OCI-LY7 (cell line): ENCODE data around the gene P2RY14. TPM values are rescaled to one million over a fixed set of nuclear protein-coding genes. Genes with fewer than 3 reads are reported as not detected.

Experiments
- BruUV-seq: library from RNA; stranded (reverse); fragments of 400-500 nt; replicated peaks from 2 replicates; lab custom pipeline; 2021; lab: Mats Ljungman, UMichigan
- CTCF ChIA-PET: fragments of 300-600 bp; sonication (Branson Sonifier 250); formaldehyde crosslinking; loops from one replicate; lab custom pipeline; 2022; ENCODE audit warnings: antibody characterized with exemption; ENCODE audit not compliant: unreplicated experiment; lab: Charles Lee
- POLR2A ChIA-PET: fragments of 300-600 bp; sonication (Branson Sonifier 250); formaldehyde crosslinking; loops from one replicate; lab custom pipeline; 2022; ENCODE audit warnings: antibody characterized with exemption; lab: Charles Lee
- DNase-seq: peaks from one replicate; pipeline ENCODE4 v3.0.0-alpha.2; 2015; ENCODE audit warnings: low spot score
- H2AFZ ChIP-seq: fragments of 200-600 bp; sonication (generic), shearing (Covaris generic); 2 replicates; pipeline ENCODE4 v1.6.1; 2014; ENCODE audit warnings: mild to moderate bottlenecking, antibody characterized with exemption, low read length, moderate library complexity
- H3K27ac ChIP-seq: fragments of 200-600 bp; sonication (generic); 2 replicates; pipeline ENCODE4 v1.5.1; 2014; ENCODE audit warnings: mixed run types, low read depth, mild to moderate bottlenecking, moderate library complexity, low read length, inconsistent platforms; ENCODE audit not compliant: poor library complexity, severe bottlenecking
- H3K36me3 ChIP-seq: fragments of 200-600 bp; sonication (generic); 2 replicates; pipeline ENCODE4 v1.6.1; 2014; ENCODE audit warnings: mild to moderate bottlenecking, antibody characterized with exemption, low read length, moderate library complexity, mixed read lengths; ENCODE audit not compliant: insufficient read depth
- H3K4me1 ChIP-seq: fragments of 200-600 bp; sonication (generic); 2 replicates; pipeline ENCODE4 v1.5.1; 2014; ENCODE audit warnings: mild to moderate bottlenecking, low read length; ENCODE audit not compliant: insufficient read depth, poor library complexity, severe bottlenecking
- H3K4me2 ChIP-seq: fragments of 200-600 bp; sonication (generic); 2 replicates; pipeline ENCODE4 v1.6.1; 2014; ENCODE audit warnings: mild to moderate bottlenecking, low read length
- H3K4me3 ChIP-seq: fragments of 200-600 bp; sonication (generic); 2 replicates; pipeline ENCODE4 v1.5.1; 2014; ENCODE audit warnings: mild to moderate bottlenecking, low read depth, low read length; ENCODE audit not compliant: poor library complexity, severe bottlenecking
- H3K79me2 ChIP-seq: fragments of 200-600 bp; sonication (generic); 2 replicates; pipeline ENCODE4 v1.6.1; 2016; ENCODE audit warnings: low read depth, mild to moderate bottlenecking, low read length, moderate library complexity, mixed read lengths; ENCODE audit not compliant: insufficient read depth
- H3K9me2 ChIP-seq: fragments of 200-600 bp; sonication (generic); 2 replicates; pipeline ENCODE4 v1.6.1; 2016; ENCODE audit warnings: mild to moderate bottlenecking, low read length, mixed read lengths; ENCODE audit not compliant: insufficient read depth
- H3K9me3 ChIP-seq: fragments of 200-600 bp; sonication (generic); 2 replicates; pipeline ENCODE4 v1.6.1; 2014; ENCODE audit warnings: mild to moderate bottlenecking, mixed run types, low read length, mixed read lengths
- H4K20me1 ChIP-seq: fragments of 200-600 bp; sonication (generic); 2 replicates; pipeline ENCODE4 v1.6.1; 2014; ENCODE audit warnings: mild to moderate bottlenecking, antibody characterized with exemption, low read length, moderate library complexity, mixed read lengths; ENCODE audit not compliant: insufficient read depth
- EZH2phosphoT487 ChIP-seq: fragments of 200-600 bp; sonication (generic); IDR thresholded peaks from 2 replicates; pipeline ENCODE4 v1.6.1; 2018; ENCODE audit warnings: low read depth, borderline replicate concordance, mild to moderate bottlenecking, mixed run types, antibody characterized with exemption, low read length, moderate library complexity, mixed read lengths
- intact Hi-C: fragments of 100-400 bp; cut with micrococcal nuclease; formaldehyde crosslinking; loops from one replicate; pipeline ENCODE4 v1.10.0; 2022; ENCODE audit not compliant: unreplicated experiment
- total RNA-seq, 2 experiments: library from RNA; depleted of rRNA in 1 of 2; stranded (reverse); fragments of >200 nt in 1 of 2; shearing (Covaris generic) in 1 of 2; gene quantifications; 2 replicates each; pipeline ENCODE4 v1.2.3, GENCODE V29; 2014 to 2022
- TF ChIP-seq, protein P1 (sequence below): fragments of 200-600 bp; sonication (generic); conservative IDR thresholded peaks from 2 replicates; pipeline ENCODE4 v1.5.1; 2014; ENCODE audit warnings: mild to moderate bottlenecking, antibody characterized with exemption, low read length, moderate library complexity, mixed read lengths

The P2RY14 gene
- total RNA-seq, 2 experiments from 2014 or later: not detected

DNA sequence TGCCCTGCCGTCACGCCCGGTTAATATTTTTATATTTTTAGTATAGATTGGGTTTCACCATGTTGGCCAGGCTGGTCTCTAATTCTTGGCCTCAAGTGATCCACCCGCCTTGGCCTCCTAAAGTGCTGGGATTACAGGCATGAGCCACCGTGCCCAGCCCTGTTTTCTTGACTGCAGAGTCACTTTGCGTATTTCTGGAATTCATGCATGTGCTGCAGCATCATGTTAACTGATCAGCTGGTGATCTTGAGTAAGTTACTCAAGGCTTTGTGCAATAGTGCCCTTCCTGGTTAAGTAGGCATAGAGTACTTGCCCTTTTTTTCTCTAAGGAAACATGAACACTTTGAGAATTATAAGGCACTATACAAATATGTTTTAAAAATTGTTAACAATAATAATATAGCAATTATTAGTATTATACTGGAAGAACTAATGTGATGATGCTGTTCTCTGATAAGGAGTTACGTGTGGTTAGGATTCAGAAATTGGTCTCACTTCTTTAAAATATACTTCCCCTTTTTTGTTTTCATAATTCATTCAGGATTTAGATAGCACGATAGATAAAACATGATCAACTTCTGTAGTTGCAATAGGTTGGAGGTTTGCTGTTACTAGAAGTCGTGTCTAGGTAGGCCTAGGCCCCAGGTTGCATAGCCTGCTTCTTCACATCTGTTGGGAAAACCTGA, 108.9 kb downstream of the P2RY14 start:
- peaks cover 25% of the 10 kb centered on the region for H3K4me1 ChIP-seq
- BruUV-seq: no TSS peak
- TF ChIP-seq EZH2phosphoT487: no peak
- TF ChIP-seq, protein P1, sequence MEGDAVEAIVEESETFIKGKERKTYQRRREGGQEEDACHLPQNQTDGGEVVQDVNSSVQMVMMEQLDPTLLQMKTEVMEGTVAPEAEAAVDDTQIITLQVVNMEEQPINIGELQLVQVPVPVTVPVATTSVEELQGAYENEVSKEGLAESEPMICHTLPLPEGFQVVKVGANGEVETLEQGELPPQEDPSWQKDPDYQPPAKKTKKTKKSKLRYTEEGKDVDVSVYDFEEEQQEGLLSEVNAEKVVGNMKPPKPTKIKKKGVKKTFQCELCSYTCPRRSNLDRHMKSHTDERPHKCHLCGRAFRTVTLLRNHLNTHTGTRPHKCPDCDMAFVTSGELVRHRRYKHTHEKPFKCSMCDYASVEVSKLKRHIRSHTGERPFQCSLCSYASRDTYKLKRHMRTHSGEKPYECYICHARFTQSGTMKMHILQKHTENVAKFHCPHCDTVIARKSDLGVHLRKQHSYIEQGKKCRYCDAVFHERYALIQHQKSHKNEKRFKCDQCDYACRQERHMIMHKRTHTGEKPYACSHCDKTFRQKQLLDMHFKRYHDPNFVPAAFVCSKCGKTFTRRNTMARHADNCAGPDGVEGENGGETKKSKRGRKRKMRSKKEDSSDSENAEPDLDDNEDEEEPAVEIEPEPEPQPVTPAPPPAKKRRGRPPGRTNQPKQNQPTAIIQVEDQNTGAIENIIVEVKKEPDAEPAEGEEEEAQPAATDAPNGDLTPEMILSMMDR: no peak
- no peaks in the 10 kb centered on the region for H3K9me2 ChIP-seq
- no peak overlapping the region for H3K27ac ChIP-seq
- no peaks in the 10 kb centered on the region for H4K20me1 ChIP-seq
- H3K4me3 ChIP-seq: no peak overlapping the region
- no peak for DNase-seq
- intact Hi-C loops: loop anchor here (5.0 kb wide), 1 partner anchor 668 kb away; no protein-coding TSS in a partner anchor
- ChIA-PET CTCF (no interaction called here), POLR2A (interaction anchor here (0.7 kb wide), 1 partner anchor 132 kb away, joined by 3 read pairs; no protein-coding TSS in a partner anchor)
- peaks cover 4% of the 10 kb centered on the region; the same call in 1 of the 2 replicates for H3K36me3 ChIP-seq
- no peaks in the 10 kb centered on the region for H3K79me2 ChIP-seq
- 0 out of 2 replicates have a peak overlapping the region, but pooled peaks have one; percentile 25 for H3K4me2 ChIP-seq
- no peaks in the 10 kb centered on the region for H3K9me3 ChIP-seq
- no peak overlapping the region for H2AFZ ChIP-seq

DNA sequence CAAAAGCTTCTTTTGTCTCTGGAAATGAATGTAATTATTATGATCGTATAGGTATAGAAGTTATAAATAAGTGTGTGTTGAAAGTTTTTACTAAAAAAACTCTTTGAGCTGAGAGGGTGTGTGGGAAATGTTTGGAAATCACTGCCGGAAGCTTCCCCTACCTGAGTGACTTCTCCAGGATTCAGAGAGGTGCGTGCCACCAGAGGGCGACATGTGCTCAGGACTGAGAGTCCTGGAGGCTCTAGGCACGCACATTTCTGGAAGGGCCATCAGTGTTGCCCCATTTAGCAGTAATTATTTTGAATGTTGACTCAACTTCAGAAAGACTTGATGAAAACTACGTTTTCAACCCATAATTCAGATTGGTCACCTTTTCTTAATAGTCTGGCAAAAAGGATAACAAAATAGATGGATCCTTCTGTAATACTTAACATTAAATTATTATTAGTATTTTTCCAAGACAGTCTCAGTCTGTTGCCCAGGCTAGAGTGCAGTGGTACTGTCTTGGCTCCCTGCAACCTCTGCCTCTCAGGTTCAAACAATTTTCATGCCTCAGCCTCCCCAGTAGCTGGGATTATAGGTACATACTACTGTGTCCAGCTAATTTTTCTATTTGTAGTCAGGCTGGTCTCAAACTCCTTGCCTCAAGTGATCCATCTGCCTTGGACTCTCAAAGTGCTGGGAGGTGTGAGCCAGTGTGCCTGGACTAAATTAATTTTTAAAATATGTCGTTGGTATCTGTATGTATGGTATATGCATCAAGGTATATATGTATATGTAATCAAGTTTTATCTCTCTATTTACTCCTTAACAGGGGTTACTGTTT, 109.9 kb downstream of the P2RY14 start:
- TF ChIP-seq EZH2phosphoT487: no peak
- TF ChIP-seq, protein P1: peak; percentile 92
- Histone ChIP-seq H3K79me2 (no peaks in the 10 kb centered on the region), H3K27ac (no peak overlapping the region), H2AFZ (no peak overlapping the region), H3K4me1 (peaks cover 25% of the 10 kb centered on the region), H3K9me3 (no peaks in the 10 kb centered on the region), H3K4me2 (no peak overlapping the region), H3K9me2 (no peaks in the 10 kb centered on the region), H3K4me3 (no peak overlapping the region), H3K36me3 (peaks cover 9% of the 10 kb centered on the region; the same call in 1 of the 2 replicates), H4K20me1 (no peaks in the 10 kb centered on the region)
- intact Hi-C loops: loop anchor here (1.0 to 5.0 kb wide), 3 partner anchors 115 to 669 kb away; no protein-coding TSS in a partner anchor
- BruUV-seq: no TSS peak
- ChIA-PET CTCF (interaction anchor here (0.6 kb wide), 1 partner anchor 368 kb away, joined by 3 read pairs; no protein-coding TSS in a partner anchor), POLR2A (interaction anchor here (0.7 to 1.0 kb wide), 2 partner anchors 13 to 131 kb away, joined by 3 read pairs; no protein-coding TSS in a partner anchor)
- peak; percentile 68 for DNase-seq
